GM19467 (cell line): ENCODE results near the gene HIP1R.

Experiments used
- ATAC-seq: cut with Tn5 transposase; IDR thresholded peaks from one replicate; pipeline ENCODE4 v1.9.1; 2021; ENCODE audit warnings: mild to moderate bottlenecking, moderate library complexity; ENCODE audit not compliant: unreplicated experiment

HIP1R gene

GRCh38 chr12:122834104-122834920 lies 945 bp upstream of the HIP1R start:
- ATAC-seq = no peak

GRCh38 chr12:122835750-122836026 lies 431 bp downstream of the HIP1R start:
- no peak for ATAC-seq

GRCh38 chr12:122836027-122836921 lies 1.0 kb downstream of the HIP1R start:
- ATAC-seq = peak; percentile 58

GRCh38 chr12:122837306-122838265 lies 2.3 kb downstream of the HIP1R start:
- no peak for ATAC-seq

- no peak for ATAC-seq
Observed at GRCh38 chr12:122838841-122839240, 3.6 kb downstream of the HIP1R start.

GRCh38 chr12:122839907-122840554 lies 4.8 kb downstream of the HIP1R start:
- ATAC-seq = no peak

GRCh38 chr12:122840580-122841513 lies 5.6 kb downstream of the HIP1R start:
- ATAC-seq = no peak

- no peak for ATAC-seq
Observed at GRCh38 chr12:122841544-122842321, 6.5 kb downstream of the HIP1R start.

GRCh38 chr12:122842505-122843405 lies 7.5 kb downstream of the HIP1R start:
- no peak for ATAC-seq

- ATAC-seq = no peak
Observed at GRCh38 chr12:122843455-122843854, 8.2 kb downstream of the HIP1R start.

- ATAC-seq = no peak
Observed at GRCh38 chr12:122844366-122844971, 9.2 kb downstream of the HIP1R start.

- ATAC-seq = no peak
Observed at GRCh38 chr12:122845041-122845864, 10.0 kb downstream of the HIP1R start.

GRCh38 chr12:122845865-122846621 lies 10.8 kb downstream of the HIP1R start:
- no peak for ATAC-seq

GRCh38 chr12:122846622-122847515 lies 11.6 kb downstream of the HIP1R start:
- no peak for ATAC-seq

GRCh38 chr12:122847516-122847836 lies 12.2 kb downstream of the HIP1R start:
- no peak for ATAC-seq
